HFF-Myc (cell line): ENCODE data around the gene DSE.
A peak's percentile ranks its signal among the peaks of the same experiment; 100 is the strongest.

Experiments used
- DNase-seq: peaks from one replicate; pipeline ENCODE4 v3.0.0-alpha.2; 2011; ENCODE audit warnings: low read depth; ENCODE audit errors: extremely low read depth
- H3K4me3 ChIP-seq: replicated peaks from 2 replicates; pipeline ENCODE4 v1.5.1; 2011; ENCODE audit warnings: low read depth, mild to moderate bottlenecking, control low read depth, low read length
- TF ChIP-seq, protein P1 (sequence below): IDR thresholded peaks from 2 replicates; pipeline ENCODE4 v1.5.1; 2012; ENCODE audit warnings: mild to moderate bottlenecking, low read depth, low read length, control low read depth; ENCODE audit errors: missing control alignments

The DSE gene

DNA sequence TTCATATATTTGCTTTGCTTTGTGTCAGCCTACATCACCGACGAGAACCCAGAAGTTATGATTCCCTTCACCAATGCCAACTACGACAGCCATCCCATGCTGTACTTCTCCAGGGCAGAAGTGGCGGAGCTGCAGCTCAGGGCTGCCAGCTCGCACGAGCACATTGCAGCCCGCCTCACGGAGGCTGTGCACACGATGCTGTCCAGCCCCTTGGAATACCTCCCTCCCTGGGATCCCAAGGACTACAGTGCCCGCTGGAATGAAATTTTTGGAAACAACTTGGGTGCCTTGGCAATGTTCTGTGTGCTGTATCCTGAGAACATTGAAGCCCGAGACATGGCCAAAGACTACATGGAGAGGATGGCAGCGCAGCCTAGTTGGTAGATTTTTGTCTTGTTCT is 28.5 kb downstream of the DSE start:
- no peak overlapping the region for H3K4me3 ChIP-seq
- TF ChIP-seq, protein P1, sequence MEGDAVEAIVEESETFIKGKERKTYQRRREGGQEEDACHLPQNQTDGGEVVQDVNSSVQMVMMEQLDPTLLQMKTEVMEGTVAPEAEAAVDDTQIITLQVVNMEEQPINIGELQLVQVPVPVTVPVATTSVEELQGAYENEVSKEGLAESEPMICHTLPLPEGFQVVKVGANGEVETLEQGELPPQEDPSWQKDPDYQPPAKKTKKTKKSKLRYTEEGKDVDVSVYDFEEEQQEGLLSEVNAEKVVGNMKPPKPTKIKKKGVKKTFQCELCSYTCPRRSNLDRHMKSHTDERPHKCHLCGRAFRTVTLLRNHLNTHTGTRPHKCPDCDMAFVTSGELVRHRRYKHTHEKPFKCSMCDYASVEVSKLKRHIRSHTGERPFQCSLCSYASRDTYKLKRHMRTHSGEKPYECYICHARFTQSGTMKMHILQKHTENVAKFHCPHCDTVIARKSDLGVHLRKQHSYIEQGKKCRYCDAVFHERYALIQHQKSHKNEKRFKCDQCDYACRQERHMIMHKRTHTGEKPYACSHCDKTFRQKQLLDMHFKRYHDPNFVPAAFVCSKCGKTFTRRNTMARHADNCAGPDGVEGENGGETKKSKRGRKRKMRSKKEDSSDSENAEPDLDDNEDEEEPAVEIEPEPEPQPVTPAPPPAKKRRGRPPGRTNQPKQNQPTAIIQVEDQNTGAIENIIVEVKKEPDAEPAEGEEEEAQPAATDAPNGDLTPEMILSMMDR = no peak
- DNase-seq = no peak

DNA sequence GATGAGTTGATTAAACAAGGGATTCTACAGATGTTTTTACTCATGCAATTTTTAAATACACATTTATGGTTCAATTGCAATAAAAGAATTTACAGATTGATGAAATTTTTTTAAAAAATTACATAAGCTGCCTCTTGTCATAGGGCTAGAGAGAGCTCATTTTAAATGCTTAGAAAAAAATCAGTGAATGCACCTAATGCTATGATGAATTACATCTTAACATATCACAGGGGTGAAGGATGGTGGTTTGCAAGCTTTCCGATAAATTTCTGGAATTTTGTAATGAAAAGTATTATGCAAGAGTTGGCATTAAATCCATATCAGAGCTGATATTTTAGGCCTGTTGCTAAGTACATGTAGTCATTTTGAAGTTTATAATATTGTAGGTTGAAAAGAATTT is 29.6 kb downstream of the DSE start:
- no peak overlapping the region for H3K4me3 ChIP-seq
- TF ChIP-seq, protein P1 = no peak
- no peak for DNase-seq

DNA sequence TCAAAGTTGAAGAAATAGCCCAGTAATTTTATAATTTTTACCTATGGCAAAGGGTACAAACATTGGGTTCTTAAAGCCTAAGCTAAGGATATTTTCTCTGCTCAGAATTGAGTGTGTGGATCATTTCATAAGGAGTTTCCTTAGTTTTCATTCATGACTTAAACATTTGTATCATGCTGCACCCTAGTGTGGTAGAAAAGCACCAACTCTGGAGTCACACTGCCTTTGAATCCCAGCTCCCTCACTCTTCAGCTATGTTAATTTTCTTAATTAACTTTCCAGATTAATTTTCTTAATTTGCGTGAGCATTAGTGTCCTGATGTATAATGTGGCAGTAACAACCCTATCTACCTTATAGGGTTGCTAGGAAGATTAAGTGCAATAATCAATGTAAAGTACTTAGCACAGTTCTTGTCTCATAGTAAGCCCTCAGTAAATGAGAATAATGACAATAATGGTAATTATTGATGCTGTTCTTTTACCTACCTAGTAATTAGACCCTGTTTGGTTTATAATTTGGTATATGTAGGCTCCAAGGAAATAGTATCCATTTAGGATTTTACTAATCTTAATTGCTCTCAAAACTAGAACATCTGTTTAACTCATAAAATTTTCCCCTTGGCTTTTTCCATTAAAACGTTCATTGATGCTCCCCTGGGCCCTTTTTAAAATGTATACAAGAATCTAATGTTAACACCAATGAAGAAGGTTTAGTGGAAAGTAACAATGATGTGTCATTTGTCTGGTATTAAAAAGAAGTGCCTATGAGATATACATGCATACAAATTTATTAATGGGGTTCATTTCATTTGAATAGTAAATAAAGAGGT is 31.6 kb downstream of the DSE start:
- H3K4me3 ChIP-seq = no peak overlapping the region
- TF ChIP-seq, protein P1 = no peak
- DNase-seq = no peak

- TF ChIP-seq, protein P1 = no peak
- H3K4me3 ChIP-seq = no peak overlapping the region
- DNase-seq = no peak
Measured at GRCh38 chr6:116403205-116403604, 32.5 kb downstream of the DSE start.

GRCh38 chr6:116404696-116405095 is 33.9 kb downstream of the DSE start:
- TF ChIP-seq, protein P1 = no peak

GRCh38 chr6:116405138-116405537 is 34.4 kb downstream of the DSE start:
- H3K4me3 ChIP-seq = peak overlapping the region; percentile 22
- TF ChIP-seq, protein P1 = no peak
- peak; percentile 88 for DNase-seq

More at GRCh38 chr6:116404696-116405095, 33.9 kb downstream of the DSE start:
- peak overlapping the region; percentile 22; the same call in 1 of the 2 replicates for H3K4me3 ChIP-seq
- DNase-seq = no peak
